ENCODE results near the gene OR6C2.

GRCh38 chr12:55425954-55426353 is 17.9 kb upstream of the OR6C2 start, which contains the start of gene OR6C76:
- TF ChIP-seq CTCF (IDR thresholded peaks at IDR 0.05; ENCODE audit: insufficient read depth, low read length) (no peak), REST (IDR thresholded peaks at IDR 0.05; ENCODE audit: insufficient replicate concordance, low read depth) (no peak), POLR2AphosphoS5 (IDR thresholded peaks at IDR 0.05; ENCODE audit: low read depth) (no peak)
